Stimulated activated CD8-positive, alpha-beta memory T cell treated with anti-CD3 and anti-CD28 coated beads, Interleukin-2, amount 100 ng/mL, for 48 hours (primary cell): ENCODE data around the gene PCK1.

Experiments used
- DNase-seq, 2 donors: peaks; one replicate each; pipeline ENCODE4 v3.0.0-alpha.2; 2020; ENCODE audit warnings: low read depth in 2 of 2

Gene PCK1

DNA sequence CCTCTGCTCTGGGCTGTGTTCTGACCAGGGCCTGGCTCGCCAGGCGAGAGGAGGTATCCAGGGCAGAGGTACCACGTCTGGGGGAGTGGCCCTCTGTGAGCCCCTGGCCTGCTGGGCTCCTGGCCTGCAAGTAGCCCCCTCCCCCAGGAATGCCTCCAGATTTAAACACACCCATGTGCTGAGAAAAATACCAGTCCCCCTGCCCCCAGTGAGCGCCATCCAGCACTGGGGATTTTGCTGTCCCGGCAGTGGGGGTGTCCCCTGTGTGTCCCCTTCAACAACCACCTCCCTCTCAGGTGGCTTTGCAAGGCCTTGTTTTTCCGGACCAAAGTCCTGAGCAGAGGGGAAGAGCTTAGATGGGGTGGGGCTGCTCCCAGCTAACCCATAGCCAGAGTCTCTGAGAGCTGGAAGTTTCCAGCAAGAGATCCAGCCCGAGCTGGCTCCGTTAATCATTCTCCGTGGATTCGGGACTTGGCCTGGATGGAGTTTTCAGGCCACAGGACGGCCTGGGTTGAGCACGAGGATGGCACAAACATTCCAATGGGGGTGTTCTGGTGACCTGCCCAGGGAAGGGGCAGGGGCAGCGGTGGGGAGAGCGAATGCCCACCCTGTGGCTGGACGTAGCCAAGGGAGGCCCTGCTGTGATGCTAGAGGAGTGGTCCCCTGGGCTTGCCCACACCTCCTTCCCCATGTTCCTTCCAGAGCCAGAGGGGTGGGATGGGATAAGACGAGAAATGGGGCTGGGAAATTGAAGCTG lies 29.0 kb downstream of the PCK1 start:
- DNase-seq, result no peak

DNA sequence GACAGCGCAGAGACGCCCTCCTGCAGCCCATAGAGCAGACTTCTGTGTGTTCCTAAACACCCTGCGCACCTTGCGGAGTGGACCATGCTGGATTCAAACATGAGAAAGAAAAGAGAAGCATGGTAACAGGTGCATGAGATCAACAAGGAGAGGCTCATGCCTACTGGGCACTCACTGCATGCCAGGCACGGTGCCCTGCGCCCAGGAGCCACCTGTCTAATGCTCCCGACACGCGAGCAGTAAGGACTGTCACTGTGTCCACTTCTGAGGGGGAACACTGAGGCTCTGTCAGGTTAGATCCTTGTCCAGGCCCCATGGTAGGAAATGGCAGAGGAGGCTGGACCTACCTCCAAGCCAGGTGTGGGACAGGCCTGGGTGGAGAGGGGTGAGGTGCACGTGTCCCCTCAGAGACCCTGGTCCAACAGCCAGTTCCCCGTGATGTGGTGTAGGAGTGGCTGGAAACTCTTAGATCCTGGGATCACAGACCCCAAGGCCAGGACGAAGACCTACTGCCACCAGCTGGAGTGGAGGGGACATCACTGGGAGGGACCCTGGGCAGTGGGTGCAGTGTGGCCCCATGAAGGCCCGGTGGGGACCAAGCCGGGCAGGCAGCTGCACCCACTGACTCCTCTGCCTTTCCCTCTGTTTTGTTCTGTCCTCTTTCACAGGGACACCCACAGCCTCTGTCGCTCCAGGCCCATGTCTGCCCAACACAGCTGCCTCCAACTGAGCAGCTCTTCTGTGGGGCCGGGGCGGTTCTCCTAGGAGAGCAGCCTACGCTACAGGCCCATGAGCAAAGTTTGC lies 29.8 kb downstream of the PCK1 start:
- no peak for DNase-seq

DNA sequence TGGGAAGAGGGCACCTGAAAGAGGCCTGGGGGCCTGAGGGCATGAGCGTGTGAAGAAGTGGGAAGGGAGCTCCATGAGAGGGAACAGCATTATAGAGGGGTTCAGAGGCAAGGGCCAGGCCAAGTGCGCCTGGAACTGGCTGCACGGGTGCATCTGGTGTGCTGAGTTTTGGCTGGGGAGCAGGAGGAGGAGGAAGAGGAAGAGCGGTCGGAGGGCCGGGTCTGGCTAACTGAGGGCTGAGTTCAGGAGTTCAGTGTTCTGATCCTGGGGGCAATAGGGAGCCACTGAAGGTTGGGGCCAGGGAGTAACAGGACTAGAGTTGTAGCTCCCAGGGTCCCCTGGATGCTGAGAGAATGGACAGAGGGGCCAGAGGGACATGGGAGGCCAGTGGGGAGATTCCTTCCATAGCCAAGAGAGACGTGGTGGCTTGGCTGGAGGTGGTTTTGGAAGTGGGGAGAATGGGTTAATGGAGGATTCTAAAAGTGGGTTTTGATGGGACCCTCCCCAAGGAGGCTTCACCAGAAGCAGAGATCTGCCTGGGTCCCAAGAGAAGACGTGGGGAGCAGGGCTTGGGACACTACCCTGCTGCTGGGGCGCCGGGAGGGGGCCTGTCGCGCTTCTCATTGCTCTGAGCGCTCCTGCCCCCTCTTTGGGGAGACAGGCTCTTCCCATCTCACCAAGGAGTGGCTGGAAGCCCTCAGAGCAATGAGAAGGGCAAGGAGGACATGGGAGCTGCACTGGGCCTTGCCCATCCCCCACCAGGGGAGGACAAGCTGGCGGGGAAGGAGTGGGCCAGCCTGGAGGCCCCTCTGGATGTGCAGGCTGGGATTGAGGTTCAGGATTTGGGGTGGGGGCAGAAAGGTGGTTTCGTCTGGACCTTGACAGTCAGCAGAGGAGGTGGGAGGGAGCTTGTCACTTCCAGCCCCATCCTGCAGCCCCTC lies 30.6 kb downstream of the PCK1 start:
- no peak for DNase-seq

DNA sequence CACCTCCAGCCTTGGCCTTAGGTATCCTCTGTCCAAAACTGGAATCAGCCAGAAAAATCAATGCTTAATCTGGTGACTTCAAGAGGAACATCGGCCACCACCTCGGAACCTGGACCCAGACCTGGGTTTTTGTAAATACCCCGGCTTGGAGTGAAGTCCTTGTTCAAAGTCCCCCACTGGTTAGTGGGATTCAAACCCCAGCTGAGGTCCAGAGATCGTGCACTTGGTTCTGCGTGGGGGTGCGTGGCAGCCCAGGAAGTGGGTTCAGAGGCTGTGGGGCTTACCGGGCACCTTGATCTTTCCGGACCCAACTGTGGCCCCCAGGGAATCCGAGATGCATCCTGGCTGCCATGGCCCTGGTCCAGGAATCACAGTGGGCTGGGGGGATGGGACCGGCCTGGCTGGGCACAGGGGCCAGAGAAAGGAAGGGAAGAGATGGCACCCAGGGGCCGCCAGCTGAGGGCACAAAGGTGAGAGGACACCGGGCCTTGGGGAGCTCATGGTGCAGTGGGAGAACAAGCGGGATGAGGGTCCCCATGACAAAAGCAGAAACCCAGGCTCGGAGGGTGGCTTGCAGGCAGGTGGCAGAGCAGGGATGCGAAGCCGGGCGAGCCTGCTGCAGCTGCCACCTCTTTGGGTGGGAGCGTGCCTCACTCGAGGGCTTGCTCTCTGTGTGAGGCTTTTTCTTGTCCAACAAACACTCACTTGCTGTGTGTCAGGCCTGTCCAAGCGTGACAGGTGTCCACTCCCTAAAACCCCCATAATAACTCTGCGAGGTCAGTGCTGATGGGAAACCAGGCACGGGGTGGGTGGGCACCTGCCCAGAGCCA lies 31.6 kb downstream of the PCK1 start:
- no peak for DNase-seq

DNA sequence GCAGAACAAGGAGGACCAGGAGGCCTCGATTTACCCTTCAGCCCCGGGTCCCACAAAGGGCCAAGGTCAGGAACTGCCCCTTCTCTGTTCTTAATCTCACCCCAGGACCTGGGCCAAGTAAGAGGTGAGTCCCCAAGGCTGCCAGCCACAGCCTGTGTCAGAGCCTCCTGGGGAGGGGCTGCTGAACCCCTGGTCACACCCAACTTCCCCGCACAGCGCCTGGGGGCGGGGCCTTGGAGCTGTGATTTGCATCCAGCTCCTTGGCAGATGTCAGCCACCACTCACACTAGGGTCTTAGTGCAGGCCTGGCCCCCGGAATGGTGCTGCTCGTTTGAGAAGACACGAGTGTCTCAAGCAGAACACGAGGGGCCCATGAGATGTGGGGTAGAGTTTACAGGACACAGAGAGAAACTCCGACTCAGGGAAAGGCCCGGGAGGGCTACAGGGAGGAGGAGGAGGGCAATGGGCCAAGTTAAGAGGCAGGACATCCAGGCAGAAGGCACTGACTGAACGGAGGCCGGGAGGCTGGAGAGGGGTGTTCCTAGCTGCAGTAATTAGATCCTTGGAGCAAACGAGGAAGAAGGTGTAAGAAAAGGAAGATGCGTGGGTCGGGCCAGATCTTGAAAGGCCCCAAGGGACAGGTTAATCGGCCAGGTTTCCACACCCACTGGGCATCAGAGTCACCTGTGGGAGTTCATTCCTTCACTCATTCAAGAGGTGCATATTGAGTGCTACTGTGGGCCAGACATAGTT lies 32.4 kb downstream of the PCK1 start:
- no peak for DNase-seq

DNA sequence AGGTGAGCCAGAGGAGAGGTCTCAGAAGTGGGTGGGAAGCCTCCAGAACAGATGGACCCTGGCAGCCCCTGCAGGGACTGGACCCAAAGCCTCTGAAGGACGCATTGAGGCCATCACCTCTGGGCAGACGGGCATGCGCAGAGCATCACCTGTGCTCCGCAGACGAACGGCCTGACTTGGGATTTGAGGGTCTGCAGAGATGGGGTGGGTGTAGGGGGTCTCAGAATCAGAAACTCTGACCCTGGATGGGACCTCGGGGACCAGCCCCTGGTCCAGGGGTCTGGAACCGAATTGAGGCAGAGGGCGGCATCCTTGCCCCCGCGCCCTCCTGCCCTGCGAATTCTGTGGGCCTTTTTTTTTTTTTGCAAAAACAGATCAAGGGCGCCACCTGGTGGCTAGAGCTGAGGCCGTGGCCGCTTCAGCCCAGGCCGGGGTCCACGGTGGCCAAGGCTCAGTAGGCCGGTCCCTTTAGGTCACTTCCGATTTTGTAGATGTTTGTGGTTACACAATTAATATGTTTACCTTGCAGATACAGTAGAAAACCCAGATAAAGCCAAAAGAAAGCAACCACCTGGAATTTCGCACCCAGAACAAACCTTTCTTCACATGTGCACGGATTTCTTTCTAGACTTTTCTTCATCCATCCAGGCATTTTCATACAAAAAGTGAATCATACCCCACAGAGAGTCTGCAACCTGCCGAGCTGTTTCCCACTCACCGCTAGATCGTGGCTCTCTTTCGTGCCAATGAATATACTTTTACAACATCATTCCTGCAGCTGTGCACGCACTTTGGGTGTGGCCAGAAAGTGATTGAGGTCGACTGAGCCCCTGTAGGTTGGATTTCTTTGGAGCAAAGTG lies 33.4 kb downstream of the PCK1 start:
- peak; percentile 34 to 45 for DNase-seq

DNA sequence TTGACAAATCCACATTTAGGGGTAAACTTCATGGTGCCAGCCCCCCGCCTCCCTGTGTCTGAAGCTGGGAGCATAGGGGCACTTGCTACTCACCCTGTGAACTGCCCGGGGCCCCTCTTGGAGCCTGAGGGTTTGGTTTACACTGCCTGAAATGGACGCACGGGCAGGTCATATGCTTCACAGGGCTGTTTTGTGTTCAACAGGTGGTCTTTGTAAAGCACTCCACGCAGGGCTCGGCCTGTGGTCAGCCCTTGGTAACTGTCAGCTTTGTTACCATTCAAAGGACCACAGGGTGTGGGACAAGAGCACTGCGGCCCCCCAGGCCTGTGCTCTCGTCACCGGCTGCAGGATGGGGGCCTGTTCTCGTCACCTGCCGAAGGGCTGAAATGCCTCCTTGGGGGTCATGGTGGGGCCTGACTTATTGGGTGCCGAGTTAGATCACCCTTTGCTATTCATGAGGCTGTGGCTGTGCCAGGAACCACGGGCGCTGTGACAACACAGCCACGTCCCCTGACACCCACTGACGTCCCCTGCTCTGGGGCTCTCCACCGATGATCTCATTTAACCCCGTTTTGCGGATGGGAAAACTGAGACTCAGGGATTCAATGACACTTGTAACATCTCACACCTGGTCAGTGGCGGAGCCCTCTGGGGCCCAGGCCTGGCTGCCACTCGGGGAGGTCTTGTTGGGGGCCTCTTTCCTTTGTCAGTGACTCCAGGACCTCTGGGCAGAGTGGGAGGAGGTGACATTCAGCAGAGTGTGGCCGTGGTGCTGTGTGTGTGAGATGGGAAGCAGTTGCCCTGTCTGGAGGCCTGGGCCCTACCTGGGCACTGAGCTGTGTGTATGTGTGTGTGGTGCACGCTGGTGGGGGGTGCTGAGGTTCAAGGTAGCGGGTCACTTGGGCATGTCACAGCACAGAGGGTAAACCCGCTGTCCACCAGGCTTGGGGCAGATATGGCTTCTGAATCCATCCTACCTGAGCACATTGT lies 34.4 kb downstream of the PCK1 start:
- DNase-seq, result no peak

DNA sequence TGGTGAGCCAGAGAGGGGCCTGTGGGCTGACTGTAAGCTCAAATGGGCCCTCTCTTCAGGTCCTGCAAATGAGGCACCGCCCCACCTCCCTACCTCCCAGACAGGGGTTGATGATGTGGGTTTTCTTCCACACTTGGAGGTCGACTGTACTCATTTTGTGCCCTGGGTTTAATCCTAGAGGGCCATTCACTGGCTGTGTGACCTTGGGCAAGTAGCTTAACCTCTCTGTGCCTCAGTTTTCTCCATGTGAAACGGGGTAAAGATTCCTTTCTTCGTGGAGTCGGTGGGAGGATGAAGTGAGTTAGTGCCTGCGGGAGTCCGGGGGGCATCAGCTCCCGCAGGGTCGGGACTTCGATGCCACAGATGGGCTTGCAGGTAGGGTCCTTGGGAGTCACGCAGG lies 35.4 kb downstream of the PCK1 start:
- DNase-seq, result no peak

DNA sequence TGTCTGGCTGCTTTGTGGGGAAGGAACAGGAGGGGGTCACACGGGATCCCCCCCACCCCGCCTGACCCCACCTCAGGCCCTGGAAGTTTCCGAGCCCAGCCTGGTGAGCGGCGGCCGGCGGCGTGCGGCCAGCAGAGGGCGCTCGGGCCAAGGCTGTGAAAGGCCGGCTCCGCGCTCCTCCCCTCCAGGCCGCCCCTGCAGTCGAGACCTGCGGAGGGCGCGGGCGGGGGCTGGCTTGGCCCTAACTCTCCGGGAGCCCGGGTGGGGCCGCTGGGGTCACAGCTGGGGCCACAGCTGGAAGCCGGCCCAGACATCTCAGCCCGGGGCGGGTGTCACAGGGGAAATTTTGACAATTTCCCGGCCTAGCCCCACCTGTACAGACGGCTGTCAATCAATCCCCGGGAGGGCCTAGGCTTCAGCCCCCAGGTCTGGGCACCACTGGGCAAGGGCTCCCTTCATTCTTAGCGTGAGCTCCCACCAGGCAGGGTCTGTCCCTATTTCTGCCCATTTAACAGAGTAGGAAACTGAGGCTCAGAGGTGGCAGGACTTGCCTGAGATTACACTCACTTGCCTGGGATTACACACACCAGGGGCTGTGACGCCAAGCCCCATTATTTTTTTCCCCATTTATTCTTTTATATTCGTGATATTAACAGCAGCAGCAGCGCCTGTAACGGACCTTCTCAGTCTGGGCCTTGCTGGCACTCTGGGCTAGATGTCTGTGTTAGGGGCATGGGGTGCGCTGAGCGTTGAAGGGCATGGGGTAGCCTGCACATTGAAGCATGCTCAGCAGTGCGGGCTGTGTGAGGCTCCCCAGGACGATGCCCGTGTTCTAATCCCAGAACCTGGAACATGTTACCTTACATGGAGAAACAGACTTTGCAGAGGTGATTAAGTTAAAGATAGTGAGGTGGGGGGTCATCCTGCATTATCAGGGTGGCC lies 36.4 kb downstream of the PCK1 start:
- peak; percentile 61 to 65 for DNase-seq

DNA sequence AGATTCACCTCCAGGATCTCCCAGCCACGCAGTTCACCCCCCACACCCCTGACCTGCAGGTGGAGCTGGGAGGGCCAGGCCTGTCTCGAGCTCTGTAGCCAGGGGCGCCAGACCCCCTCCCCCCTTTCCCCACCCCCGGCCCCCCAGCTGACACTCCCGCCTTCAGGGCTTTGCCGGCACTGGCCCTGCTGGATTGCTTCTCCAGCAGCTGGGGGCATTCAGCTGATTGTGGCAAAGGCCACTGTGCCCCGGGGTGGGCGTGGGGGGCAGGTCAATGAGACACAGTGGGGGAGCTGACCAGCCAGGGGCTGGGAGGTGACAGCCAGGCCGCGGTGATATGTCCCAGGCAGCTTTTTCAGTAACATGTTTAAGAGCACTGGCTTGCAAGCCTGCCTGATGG lies 37.1 kb downstream of the PCK1 start:
- no peak for DNase-seq

DNA sequence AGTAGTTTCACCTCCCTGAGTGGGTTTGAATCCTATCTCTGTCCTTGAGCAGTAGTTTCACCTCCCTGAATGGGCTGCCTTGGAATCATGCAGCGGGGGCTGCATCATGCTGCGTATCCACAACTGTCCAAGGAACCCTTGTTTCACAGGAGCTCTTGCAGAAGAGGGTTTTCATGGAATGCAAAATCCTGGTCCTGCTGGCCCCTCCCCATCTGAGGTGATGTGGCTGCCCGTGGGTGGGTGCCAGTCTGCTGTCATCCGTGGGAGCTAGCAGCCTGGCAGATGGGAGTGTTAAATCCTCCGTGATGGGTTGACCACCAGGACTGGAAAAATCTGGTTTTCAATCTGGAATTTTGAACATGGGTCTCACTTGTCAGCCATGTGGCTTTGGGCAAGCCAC lies 37.6 kb downstream of the PCK1 start:
- DNase-seq, result no peak

DNA sequence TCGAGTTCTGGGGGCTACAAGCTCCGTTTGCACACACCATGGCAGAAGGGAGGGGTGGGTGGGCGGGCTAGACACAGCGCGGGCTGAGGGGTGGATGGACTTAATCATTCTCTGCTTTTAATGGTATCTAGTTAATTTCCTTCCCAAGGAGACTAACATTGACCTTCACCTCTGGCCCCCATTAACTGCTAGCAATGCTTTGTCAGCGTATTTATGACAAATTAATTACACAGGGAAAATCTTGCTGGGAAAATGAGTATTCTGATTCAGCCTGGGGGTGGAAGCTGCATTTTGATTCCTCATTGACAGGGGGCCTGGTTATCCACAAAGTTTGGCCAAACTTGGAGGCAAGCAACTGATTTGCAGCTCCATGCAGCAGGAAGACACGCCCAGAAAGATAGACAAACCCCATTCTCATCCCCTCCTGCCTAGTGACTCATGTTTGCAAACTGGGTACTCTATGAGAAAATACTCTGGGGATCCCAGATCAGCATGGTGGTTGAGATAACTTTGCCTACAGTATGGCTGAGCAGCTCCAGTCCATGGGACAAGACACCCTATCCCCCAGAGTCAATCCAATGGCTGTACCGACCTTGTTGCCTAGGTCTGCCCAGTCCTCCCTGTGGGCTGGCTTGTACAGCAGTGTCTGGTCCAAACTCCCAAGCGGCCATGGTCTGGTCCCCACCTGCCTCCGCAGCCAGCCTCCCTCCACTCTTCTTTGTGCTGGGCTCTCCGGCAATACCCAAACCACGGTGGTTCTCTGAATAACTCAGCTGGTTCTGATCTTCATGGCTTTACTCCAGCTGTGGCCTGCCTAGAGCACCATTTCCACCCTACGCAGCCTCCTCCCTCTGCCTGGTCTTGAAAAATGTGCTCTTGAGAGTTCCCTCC lies 39.7 kb downstream of the PCK1 start:
- no peak for DNase-seq

DNA sequence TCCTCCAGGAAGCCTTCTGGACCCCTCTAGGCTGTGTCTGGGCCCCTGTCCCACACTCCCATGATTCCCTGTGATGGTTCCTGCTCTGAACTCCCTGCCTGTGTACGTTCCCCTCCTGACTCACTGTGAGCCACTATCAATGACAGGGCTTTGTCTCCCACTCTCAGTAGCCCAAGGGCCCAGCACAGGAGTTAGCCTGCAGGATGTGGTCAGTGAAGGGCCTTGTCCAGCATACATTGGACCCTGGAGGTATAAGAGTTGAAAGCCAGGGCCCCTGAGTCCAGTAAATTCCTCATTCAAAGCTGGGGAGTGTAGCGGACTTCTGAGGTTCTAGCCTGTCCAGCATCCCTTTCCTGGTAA lies 40.3 kb downstream of the PCK1 start:
- no peak for DNase-seq

DNA sequence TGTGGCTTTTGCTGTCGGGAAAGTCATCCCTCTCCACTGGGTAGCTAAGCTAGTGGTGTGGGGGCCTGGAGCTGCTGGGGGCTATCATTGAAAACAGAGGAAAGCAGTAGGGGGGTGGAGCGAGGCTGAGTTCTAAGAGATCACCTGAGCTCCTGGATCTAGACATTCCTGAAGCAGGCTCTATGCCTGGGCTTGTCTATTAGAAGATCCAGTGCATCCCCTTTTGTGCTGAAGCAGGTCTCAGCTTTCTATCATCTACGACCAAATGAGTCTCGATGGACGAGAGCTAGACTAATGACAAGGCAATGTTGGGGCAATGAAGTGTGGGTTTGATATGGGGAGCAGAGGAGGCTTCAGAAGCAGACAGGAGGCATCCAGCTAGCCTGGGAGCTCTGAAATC lies 40.8 kb downstream of the PCK1 start:
- no peak for DNase-seq

DNA sequence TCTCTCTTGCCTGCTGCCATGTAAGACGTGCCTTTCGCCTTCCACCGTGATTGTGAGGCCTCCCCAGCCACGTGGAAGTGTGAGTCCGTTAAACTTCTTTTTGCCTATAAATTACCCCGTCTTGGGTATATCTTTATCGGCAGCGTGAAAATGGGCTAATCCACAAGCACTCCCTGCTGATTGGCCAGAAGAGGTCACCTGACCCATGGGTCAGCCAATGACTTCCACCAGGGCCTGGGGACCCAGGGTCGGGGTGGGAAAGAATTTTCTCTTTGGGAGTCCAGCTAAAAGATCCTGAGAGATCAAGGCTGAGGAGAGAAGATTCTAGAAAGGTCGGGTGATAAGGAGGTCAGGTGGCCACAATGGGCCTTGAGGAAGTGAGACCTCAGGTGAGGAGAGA lies 42.2 kb downstream of the PCK1 start:
- DNase-seq, result no peak

DNA sequence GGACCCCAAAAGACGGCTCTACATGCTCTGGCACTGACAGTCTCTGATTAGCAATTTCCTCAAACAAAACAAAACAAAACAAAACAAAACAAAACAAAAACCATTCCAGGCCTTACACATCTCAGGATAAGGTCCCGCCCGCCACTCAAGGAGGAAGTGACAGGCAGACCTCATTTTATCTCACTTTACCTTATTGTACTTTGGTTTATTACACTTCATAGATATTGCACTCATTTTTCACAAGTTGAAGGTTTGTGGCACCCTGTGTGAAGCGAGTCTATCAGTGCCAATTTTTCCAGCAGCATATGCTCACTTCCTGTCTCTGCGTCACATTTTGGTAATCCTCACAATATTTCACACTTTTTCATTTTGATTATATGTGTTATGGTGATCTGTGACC lies 44.1 kb downstream of the PCK1 start:
- DNase-seq, result no peak
